ENCODE measurements around the gene MADCAM1.
A peak's percentile ranks its signal among the peaks of the same experiment; 100 is the strongest.

MADCAM1 gene

GRCh38 chr19:530134-531008, 34.1 kb downstream of the MADCAM1 start:
- DNase-seq (ENCODE audit: extremely low spot score, insufficient read length, low read depth) (no peak), FAIRE-seq (no peak)

- FAIRE-seq (peak; percentile 83), DNase-seq (ENCODE audit: extremely low spot score, insufficient read length, low read depth) (peak; percentile 95)
Measured at GRCh38 chr19:531009-531752, 34.9 kb downstream of the MADCAM1 start.

GRCh38 chr19:531753-532560, 35.7 kb downstream of the MADCAM1 start, which contains the start of gene CDC34:
CDC34 (plus strand) TSS chr19:531760; CDS start chr19:531932, 172 bp downstream.
- FAIRE-seq: no peak
- DNase-seq (ENCODE audit: extremely low spot score, insufficient read length, low read depth): no peak

GRCh38 chr19:532561-533363, 36.5 kb downstream of the MADCAM1 start:
- no peak for DNase-seq (ENCODE audit: extremely low spot score, insufficient read length, low read depth)
- FAIRE-seq: peak; percentile 70

- no peak for FAIRE-seq
Measured at GRCh38 chr19:533364-534058, 37.2 kb downstream of the MADCAM1 start.

GRCh38 chr19:534088-534487, 37.8 kb downstream of the MADCAM1 start:
- FAIRE-seq: no peak
- no peak for DNase-seq (ENCODE audit: extremely low spot score, insufficient read length, low read depth)

More at GRCh38 chr19:533364-534058, 37.2 kb downstream of the MADCAM1 start:
- no peak for DNase-seq (ENCODE audit: extremely low spot score, insufficient read length, low read depth)

- no peak for FAIRE-seq
Measured at GRCh38 chr19:535017-535835, 38.9 kb downstream of the MADCAM1 start.

GRCh38 chr19:536031-536880, 40.0 kb downstream of the MADCAM1 start:
- no peak for FAIRE-seq
- no peak for DNase-seq (ENCODE audit: extremely low spot score, insufficient read length, low read depth)

More at GRCh38 chr19:535017-535835, 38.9 kb downstream of the MADCAM1 start:
- no peak for DNase-seq (ENCODE audit: extremely low spot score, insufficient read length, low read depth)

- FAIRE-seq: no peak
- no peak for DNase-seq (ENCODE audit: extremely low spot score, insufficient read length, low read depth)
Measured at GRCh38 chr19:536881-537404, 40.7 kb downstream of the MADCAM1 start.

- DNase-seq (ENCODE audit: extremely low spot score, insufficient read length, low read depth) (no peak), FAIRE-seq (no peak)
Measured at GRCh38 chr19:538641-539428, 42.5 kb downstream of the MADCAM1 start.

GRCh38 chr19:539429-540030, 43.2 kb downstream of the MADCAM1 start:
- DNase-seq (ENCODE audit: extremely low spot score, insufficient read length, low read depth) (no peak), FAIRE-seq (no peak)

GRCh38 chr19:540867-541637, 44.8 kb downstream of the MADCAM1 start:
- DNase-seq (ENCODE audit: extremely low spot score, insufficient read length, low read depth) (no peak), FAIRE-seq (no peak)

- FAIRE-seq (no peak), DNase-seq (ENCODE audit: extremely low spot score, insufficient read length, low read depth) (no peak)
Measured at GRCh38 chr19:541699-542098, 45.4 kb downstream of the MADCAM1 start.

GRCh38 chr19:542173-542866, 46.0 kb downstream of the MADCAM1 start:
- no peak for DNase-seq (ENCODE audit: extremely low spot score, insufficient read length, low read depth)
- no peak for FAIRE-seq
